OCI-LY7 (cell line): ENCODE results near the gene PLCXD1. TPM values are rescaled to one million over a fixed set of nuclear protein-coding genes. Genes with fewer than 3 reads are reported as not detected.
"Not testable (repeated sequence)": the region's sequence is repeated elsewhere in the genome, so short reads cannot be mapped to it uniquely, and the experiment has no call there.

ENCODE experiments used
- BruUV-seq: library from RNA; stranded (reverse); fragments of 400-500 nt; replicated peaks from 2 replicates; lab custom pipeline; 2021; lab: Mats Ljungman, UMichigan
- CTCF ChIA-PET: fragments of 300-600 bp; sonication (Branson Sonifier 250); formaldehyde crosslinking; loops from one replicate; lab custom pipeline; 2022; ENCODE audit warnings: antibody characterized with exemption; ENCODE audit not compliant: unreplicated experiment; lab: Charles Lee
- POLR2A ChIA-PET: fragments of 300-600 bp; sonication (Branson Sonifier 250); formaldehyde crosslinking; loops from one replicate; lab custom pipeline; 2022; ENCODE audit warnings: antibody characterized with exemption; lab: Charles Lee
- DNase-seq: peaks from one replicate; pipeline ENCODE4 v3.0.0-alpha.2; 2015; ENCODE audit warnings: low spot score
- H2AFZ ChIP-seq: fragments of 200-600 bp; sonication (generic), shearing (Covaris generic); 2 replicates; pipeline ENCODE4 v1.6.1; 2014; ENCODE audit warnings: mild to moderate bottlenecking, antibody characterized with exemption, low read length, moderate library complexity
- H3K27ac ChIP-seq: fragments of 200-600 bp; sonication (generic); 2 replicates; pipeline ENCODE4 v1.5.1; 2014; ENCODE audit warnings: mixed run types, low read depth, mild to moderate bottlenecking, moderate library complexity, low read length, inconsistent platforms; ENCODE audit not compliant: poor library complexity, severe bottlenecking
- H3K36me3 ChIP-seq: fragments of 200-600 bp; sonication (generic); 2 replicates; pipeline ENCODE4 v1.6.1; 2014; ENCODE audit warnings: mild to moderate bottlenecking, antibody characterized with exemption, low read length, moderate library complexity, mixed read lengths; ENCODE audit not compliant: insufficient read depth
- H3K4me1 ChIP-seq: fragments of 200-600 bp; sonication (generic); 2 replicates; pipeline ENCODE4 v1.5.1; 2014; ENCODE audit warnings: mild to moderate bottlenecking, low read length; ENCODE audit not compliant: insufficient read depth, poor library complexity, severe bottlenecking
- H3K4me2 ChIP-seq: fragments of 200-600 bp; sonication (generic); 2 replicates; pipeline ENCODE4 v1.6.1; 2014; ENCODE audit warnings: mild to moderate bottlenecking, low read length
- H3K4me3 ChIP-seq: fragments of 200-600 bp; sonication (generic); 2 replicates; pipeline ENCODE4 v1.5.1; 2014; ENCODE audit warnings: mild to moderate bottlenecking, low read depth, low read length; ENCODE audit not compliant: poor library complexity, severe bottlenecking
- H3K79me2 ChIP-seq: fragments of 200-600 bp; sonication (generic); 2 replicates; pipeline ENCODE4 v1.6.1; 2016; ENCODE audit warnings: low read depth, mild to moderate bottlenecking, low read length, moderate library complexity, mixed read lengths; ENCODE audit not compliant: insufficient read depth
- H3K9me2 ChIP-seq: fragments of 200-600 bp; sonication (generic); 2 replicates; pipeline ENCODE4 v1.6.1; 2016; ENCODE audit warnings: mild to moderate bottlenecking, low read length, mixed read lengths; ENCODE audit not compliant: insufficient read depth
- H3K9me3 ChIP-seq: fragments of 200-600 bp; sonication (generic); 2 replicates; pipeline ENCODE4 v1.6.1; 2014; ENCODE audit warnings: mild to moderate bottlenecking, mixed run types, low read length, mixed read lengths
- H4K20me1 ChIP-seq: fragments of 200-600 bp; sonication (generic); 2 replicates; pipeline ENCODE4 v1.6.1; 2014; ENCODE audit warnings: mild to moderate bottlenecking, antibody characterized with exemption, low read length, moderate library complexity, mixed read lengths; ENCODE audit not compliant: insufficient read depth
- EZH2phosphoT487 ChIP-seq: fragments of 200-600 bp; sonication (generic); IDR thresholded peaks from 2 replicates; pipeline ENCODE4 v1.6.1; 2018; ENCODE audit warnings: low read depth, borderline replicate concordance, mild to moderate bottlenecking, mixed run types, antibody characterized with exemption, low read length, moderate library complexity, mixed read lengths
- intact Hi-C: fragments of 100-400 bp; cut with micrococcal nuclease; formaldehyde crosslinking; loops from one replicate; pipeline ENCODE4 v1.10.0; 2022; ENCODE audit not compliant: unreplicated experiment
- total RNA-seq, 2 experiments: library from RNA; depleted of rRNA in 1 of 2; stranded (reverse); fragments of >200 nt in 1 of 2; shearing (Covaris generic) in 1 of 2; gene quantifications; 2 replicates each; pipeline ENCODE4 v1.2.3, GENCODE V29; 2014 to 2022
- TF ChIP-seq, protein P1 (sequence below): fragments of 200-600 bp; sonication (generic); conservative IDR thresholded peaks from 2 replicates; pipeline ENCODE4 v1.5.1; 2014; ENCODE audit warnings: mild to moderate bottlenecking, antibody characterized with exemption, low read length, moderate library complexity, mixed read lengths

Gene PLCXD1
- total RNA-seq, 2 experiments from 2014 or later, result 86.0 to 133 TPM

DNA sequence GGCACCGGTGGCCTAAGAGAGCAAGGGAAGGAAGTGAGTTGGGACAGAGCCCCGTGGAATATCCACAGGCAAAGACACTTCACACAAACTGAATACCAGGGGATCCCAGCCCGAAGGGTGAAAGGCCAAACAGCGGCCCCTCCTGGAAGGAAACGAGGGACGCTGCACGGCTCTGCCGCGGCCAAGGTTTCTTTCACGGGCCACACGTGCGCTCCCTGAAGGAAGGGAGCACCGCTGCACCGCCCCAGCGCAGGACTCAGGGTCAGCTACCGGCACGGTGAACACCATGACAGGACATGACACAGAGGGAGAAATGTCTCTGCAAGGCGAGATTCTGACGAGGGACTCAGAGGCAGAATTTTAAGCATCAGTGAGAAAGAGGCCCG lies 69.0 kb downstream of the PLCXD1 start:
- Histone ChIP-seq H3K79me2 (peaks cover 39% of the 10 kb centered on the region; the same call in 1 of the 2 replicates), H3K4me1 (no peaks in the 10 kb centered on the region), H3K4me2 (no peak overlapping the region), H3K9me2 (no peaks in the 10 kb centered on the region), H3K27ac (no peak overlapping the region), H2AFZ (no peak overlapping the region), H3K36me3 (peaks cover 92% of the 10 kb centered on the region), H3K4me3 (no peak overlapping the region), H3K9me3 (no peaks in the 10 kb centered on the region), H4K20me1 (no peaks in the 10 kb centered on the region)
- ChIA-PET CTCF (no interaction called here), POLR2A (no interaction called here)
- BruUV-seq, result no TSS peak
- intact Hi-C loops, result no loop called here
- no peak for TF ChIP-seq EZH2phosphoT487
- TF ChIP-seq, protein P1, sequence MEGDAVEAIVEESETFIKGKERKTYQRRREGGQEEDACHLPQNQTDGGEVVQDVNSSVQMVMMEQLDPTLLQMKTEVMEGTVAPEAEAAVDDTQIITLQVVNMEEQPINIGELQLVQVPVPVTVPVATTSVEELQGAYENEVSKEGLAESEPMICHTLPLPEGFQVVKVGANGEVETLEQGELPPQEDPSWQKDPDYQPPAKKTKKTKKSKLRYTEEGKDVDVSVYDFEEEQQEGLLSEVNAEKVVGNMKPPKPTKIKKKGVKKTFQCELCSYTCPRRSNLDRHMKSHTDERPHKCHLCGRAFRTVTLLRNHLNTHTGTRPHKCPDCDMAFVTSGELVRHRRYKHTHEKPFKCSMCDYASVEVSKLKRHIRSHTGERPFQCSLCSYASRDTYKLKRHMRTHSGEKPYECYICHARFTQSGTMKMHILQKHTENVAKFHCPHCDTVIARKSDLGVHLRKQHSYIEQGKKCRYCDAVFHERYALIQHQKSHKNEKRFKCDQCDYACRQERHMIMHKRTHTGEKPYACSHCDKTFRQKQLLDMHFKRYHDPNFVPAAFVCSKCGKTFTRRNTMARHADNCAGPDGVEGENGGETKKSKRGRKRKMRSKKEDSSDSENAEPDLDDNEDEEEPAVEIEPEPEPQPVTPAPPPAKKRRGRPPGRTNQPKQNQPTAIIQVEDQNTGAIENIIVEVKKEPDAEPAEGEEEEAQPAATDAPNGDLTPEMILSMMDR, result no peak
- DNase-seq, result no peak

GRCh38 chrX:350534-351323 lies 69.5 kb downstream of the PLCXD1 start:
- intact Hi-C loops, result no loop called here

GRCh38 chrX:351324-351641 lies 70.1 kb downstream of the PLCXD1 start:
- H3K9me3 ChIP-seq, H3K4me1 ChIP-seq, intact Hi-C loops, POLR2A ChIA-PET, DNase-seq, H3K4me2 ChIP-seq, H4K20me1 ChIP-seq, H2AFZ ChIP-seq, H3K27ac ChIP-seq, CTCF ChIA-PET, H3K9me2 ChIP-seq, BruUV-seq, H3K4me3 ChIP-seq: not testable (repeated sequence)
- Histone ChIP-seq H3K79me2 (peaks cover 48% of the 10 kb centered on the region; the same call in 1 of the 2 replicates), H3K36me3 (peaks cover 96% of the 10 kb centered on the region)

More at GRCh38 chrX:350534-351323, 69.5 kb downstream of the PLCXD1 start:
- no peak overlapping the region for H3K27ac ChIP-seq
- H3K4me3 ChIP-seq, result no peak overlapping the region
- peaks cover 93% of the 10 kb centered on the region for H3K36me3 ChIP-seq
- TF ChIP-seq, protein P1, result no peak
- no peak for TF ChIP-seq EZH2phosphoT487
- DNase-seq, result no peak
- no peak overlapping the region for H3K4me2 ChIP-seq
- BruUV-seq, result no TSS peak
- no peaks in the 10 kb centered on the region for H3K4me1 ChIP-seq
- H3K9me2 ChIP-seq, result no peaks in the 10 kb centered on the region
- POLR2A ChIA-PET, result no interaction called here
- CTCF ChIA-PET, result no interaction called here
- H2AFZ ChIP-seq, result no peak overlapping the region
- H3K9me3 ChIP-seq, result no peaks in the 10 kb centered on the region
- H4K20me1 ChIP-seq, result no peaks in the 10 kb centered on the region
- H3K79me2 ChIP-seq, result peaks cover 45% of the 10 kb centered on the region; the same call in 1 of the 2 replicates
